22Rv1 (cell line): Measurements from ENCODE around the gene CNTROB.

Source experiments
- CTCF ChIP-seq: fragments of 450-650 bp; IDR thresholded peaks from 2 replicates; pipeline ENCODE4 v1.5.1; 2017; ENCODE audit warnings: mild to moderate bottlenecking
- ZFX ChIP-seq: fragments of 450-650 bp; IDR thresholded peaks from 2 replicates; pipeline ENCODE4 v1.6.1; 2017; ENCODE audit warnings: antibody characterized with exemption, borderline replicate concordance

DNA sequence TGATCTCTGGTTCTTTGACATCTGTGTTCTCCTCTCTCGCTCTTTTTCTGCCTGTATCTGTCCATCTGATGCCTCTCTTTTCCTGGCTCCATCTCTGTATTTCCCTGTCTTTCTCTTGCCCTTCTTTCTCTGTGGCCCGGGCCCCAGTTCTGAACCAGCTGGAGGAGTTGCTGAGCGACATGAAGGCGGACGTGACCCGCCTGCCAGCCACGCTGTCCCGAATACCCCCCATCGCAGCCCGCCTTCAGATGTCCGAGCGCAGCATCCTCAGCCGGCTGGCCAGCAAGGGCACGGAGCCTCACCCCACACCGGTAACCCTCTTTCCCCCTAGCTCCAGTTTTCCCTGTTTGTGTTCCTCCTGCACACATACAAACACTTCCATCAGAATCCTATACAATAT, 21.7 kb upstream of the CNTROB start:
- TF ChIP-seq CTCF (no peak), ZFX (no peak)
